IPS-15b (cell line): Measurements from ENCODE around the gene CDC42BPA.
"Not testable (repeated sequence)": the region's sequence is repeated elsewhere in the genome, so short reads cannot be mapped to it uniquely, and the experiment has no call there.

Experiments
- H3K27me3 ChIP-seq: one replicate; pipeline ENCODE4 v1.6.1; 2013; ENCODE audit warnings: low read length; ENCODE audit not compliant: control insufficient read depth, insufficient read depth
- H3K36me3 ChIP-seq: one replicate; pipeline ENCODE4 v1.6.1; 2013; ENCODE audit warnings: low read length; ENCODE audit not compliant: control insufficient read depth, insufficient read depth
- H3K4me1 ChIP-seq: one replicate; pipeline ENCODE4 v1.6.1; 2013; ENCODE audit warnings: mild to moderate bottlenecking, low read length; ENCODE audit not compliant: control insufficient read depth, insufficient read depth
- H3K4me3 ChIP-seq: one replicate; pipeline ENCODE4 v1.5.1; 2013; ENCODE audit warnings: low read depth, low read length
- H3K9ac ChIP-seq: one replicate; pipeline ENCODE4 v1.6.1; 2013; ENCODE audit warnings: low read depth, mild to moderate bottlenecking, low read length
- H3K9me3 ChIP-seq: one replicate; pipeline ENCODE4 v1.6.1; 2013; ENCODE audit warnings: mild to moderate bottlenecking, low read length; ENCODE audit not compliant: control insufficient read depth, insufficient read depth

The CDC42BPA gene

DNA sequence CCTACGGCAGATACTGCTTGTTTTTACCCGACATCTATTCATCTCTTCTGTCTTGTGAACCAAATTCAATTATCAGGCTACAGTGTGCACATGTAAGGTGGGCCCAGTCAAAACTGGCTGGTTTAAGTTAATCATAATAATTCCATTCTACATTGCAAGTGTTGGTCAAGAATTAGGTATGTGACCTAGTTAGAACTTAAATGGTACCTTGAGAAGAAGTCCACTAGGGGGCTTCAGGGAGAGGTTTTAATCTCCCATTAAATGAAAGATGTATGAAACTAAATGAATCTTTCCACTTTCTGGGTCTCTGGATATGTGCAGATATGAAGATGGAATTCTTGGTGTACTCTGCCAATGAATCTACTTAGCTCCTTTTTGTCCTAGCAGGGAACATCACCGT lies 187.1 kb downstream of the CDC42BPA start:
- Histone ChIP-seq H3K36me3 (no peaks in the 10 kb centered on the region), H3K4me1 (no peaks in the 10 kb centered on the region), H3K9ac (no peak overlapping the region), H3K9me3 (no peaks in the 10 kb centered on the region), H3K4me3 (no peak overlapping the region), H3K27me3 (no peaks in the 10 kb centered on the region)

DNA sequence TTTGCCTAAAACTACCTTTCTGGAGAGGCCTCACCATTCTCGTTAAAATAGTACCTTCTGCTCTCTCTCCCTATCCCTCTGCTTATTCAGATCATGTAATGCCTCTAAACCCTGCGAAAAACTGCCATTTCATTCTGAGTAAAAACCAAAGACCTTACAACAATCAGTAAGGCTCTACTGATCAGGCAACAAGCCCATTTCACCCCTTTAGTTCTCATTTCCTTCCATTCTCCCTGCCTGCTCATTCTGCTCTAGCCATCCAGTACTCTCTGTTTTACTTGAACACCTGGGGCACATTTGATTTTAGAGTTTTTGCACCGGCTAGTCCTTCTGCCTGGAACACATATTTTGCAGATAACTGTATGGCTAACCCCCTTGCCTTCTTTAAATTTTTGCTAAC lies 190.4 kb downstream of the CDC42BPA start:
- Histone ChIP-seq H3K4me3 (no peak overlapping the region), H3K4me1 (peaks cover 5% of the 10 kb centered on the region), H3K36me3 (no peaks in the 10 kb centered on the region), H3K9me3 (no peaks in the 10 kb centered on the region), H3K27me3 (no peaks in the 10 kb centered on the region), H3K9ac (no peak overlapping the region)

DNA sequence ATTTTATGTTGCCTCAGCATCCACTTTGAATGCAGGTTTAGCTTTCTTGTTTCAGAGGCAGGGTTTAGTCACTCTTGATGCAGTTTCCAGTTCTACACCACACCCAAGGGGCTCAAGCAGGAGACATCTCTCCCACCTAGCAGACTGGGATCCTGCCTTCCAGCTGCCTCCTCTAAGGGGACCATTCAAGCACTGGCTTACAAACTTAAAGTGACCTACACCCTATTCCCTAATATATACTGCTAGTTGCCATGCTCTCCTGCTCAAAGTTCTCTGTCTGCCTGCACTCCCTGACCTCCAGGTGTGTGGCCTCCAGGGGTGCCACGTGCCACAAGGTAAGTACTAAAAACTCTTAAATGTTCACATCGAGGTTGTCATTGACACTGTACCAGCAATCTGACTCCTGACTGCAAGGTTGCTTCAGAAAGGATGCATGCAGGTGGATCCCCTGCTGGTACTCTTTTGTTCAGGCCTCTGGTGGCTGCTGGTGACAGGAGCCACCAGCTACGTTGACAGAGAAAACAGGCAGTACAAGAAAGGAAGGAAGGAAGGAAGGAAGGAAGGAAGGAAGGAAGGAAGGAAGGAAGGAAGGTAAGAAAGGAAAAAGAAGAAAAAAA lies 192.3 kb downstream of the CDC42BPA start:
- no peaks in the 10 kb centered on the region for H3K27me3 ChIP-seq
- peaks cover 5% of the 10 kb centered on the region for H3K4me1 ChIP-seq
- H3K4me3 ChIP-seq, result no peak overlapping the region
- no peaks in the 10 kb centered on the region for H3K9me3 ChIP-seq
- H3K9ac ChIP-seq, result no peak overlapping the region
- no peaks in the 10 kb centered on the region for H3K36me3 ChIP-seq

DNA sequence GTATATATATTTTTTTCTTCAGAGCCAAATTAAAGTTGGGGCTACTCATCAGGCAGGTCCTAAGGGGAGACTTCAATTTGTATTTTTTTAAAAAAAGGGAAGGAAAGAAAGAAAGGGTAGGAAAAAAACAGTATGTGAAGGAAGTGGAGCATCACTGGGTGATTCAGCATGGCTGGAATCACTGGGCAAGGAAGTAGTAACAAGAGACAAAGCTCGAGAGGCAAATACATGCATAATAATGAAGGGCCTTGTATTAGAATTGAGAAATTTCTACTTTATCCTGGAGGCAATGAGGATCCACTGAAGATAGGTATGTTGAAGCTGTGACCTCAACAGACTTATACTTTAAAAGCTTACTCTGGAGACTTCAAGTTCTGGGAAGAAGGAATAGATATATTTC lies 193.8 kb downstream of the CDC42BPA start:
- Histone ChIP-seq H3K9me3 (no peaks in the 10 kb centered on the region), H3K4me1 (peaks cover 5% of the 10 kb centered on the region), H3K9ac (no peak overlapping the region), H3K4me3 (no peak overlapping the region), H3K36me3 (no peaks in the 10 kb centered on the region), H3K27me3 (no peaks in the 10 kb centered on the region)

DNA sequence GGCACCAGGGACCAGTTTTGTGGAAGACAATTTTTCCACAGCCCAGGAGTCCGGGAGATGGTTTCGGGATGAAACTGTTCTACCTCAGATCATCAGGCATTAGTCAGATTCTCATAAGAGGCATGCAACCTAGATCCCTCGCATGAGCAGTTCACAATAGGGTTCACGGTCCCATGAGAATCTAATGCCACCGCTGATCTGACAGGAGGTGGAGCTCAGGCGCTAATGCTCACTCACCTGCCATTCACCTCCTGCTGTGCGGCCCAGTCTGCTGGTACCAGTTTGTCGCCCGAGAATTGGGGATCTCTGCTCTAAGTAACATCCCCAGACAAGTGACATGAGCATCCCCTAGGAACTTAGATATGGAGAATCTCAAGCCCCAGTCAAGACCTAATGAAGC lies 197.5 kb downstream of the CDC42BPA start:
- Histone ChIP-seq H3K4me3 (no peak overlapping the region), H3K4me1 (peaks cover 3% of the 10 kb centered on the region), H3K36me3 (no peaks in the 10 kb centered on the region), H3K27me3 (no peaks in the 10 kb centered on the region), H3K9ac (no peak overlapping the region), H3K9me3 (no peaks in the 10 kb centered on the region)

DNA sequence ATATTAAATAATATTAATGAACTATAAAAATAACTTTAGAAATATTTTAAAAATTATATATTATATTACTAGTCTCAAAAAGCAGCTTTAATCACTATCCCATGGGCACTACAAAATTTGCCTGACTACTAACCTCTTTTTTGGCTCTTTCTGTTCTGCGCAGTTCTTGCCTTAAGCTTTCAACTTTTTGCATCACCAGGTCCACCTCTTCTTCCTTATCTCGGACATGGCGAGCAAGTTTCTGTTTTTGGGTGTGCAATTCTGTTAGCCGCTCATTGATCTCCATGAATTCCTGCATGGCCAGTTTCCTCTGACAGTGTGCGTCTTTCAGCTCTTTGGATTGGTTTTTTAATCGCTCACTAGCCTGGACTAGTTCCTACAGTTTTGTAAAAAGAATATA lies 205.8 kb downstream of the CDC42BPA start:
- Histone ChIP-seq H3K36me3 (no peaks in the 10 kb centered on the region), H3K27me3 (no peaks in the 10 kb centered on the region), H3K9me3 (no peaks in the 10 kb centered on the region), H3K4me3 (no peak overlapping the region), H3K4me1 (no peaks in the 10 kb centered on the region), H3K9ac (no peak overlapping the region)

DNA sequence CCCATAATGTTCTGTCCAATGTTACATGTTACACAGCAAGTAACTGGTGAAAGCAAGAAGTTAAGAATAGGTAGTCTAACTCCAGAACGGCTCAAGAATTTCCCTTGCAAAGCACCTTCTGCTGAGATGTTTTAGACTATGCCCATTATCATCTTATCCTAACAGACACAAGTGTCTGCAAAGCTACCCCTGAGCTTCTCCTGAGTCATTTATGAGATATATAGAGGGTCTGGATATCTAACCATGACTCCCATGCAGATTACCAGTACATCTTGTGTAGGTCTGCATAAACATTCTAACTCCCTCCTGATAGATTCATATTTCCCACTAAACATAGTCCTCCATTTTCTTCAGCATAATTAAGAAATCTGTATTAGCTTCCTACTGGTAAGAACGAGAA lies 206.5 kb downstream of the CDC42BPA start:
- Histone ChIP-seq H3K9ac (no peak overlapping the region), H3K4me1 (no peaks in the 10 kb centered on the region), H3K9me3 (no peaks in the 10 kb centered on the region), H3K27me3 (no peaks in the 10 kb centered on the region), H3K4me3 (no peak overlapping the region), H3K36me3 (no peaks in the 10 kb centered on the region)

DNA sequence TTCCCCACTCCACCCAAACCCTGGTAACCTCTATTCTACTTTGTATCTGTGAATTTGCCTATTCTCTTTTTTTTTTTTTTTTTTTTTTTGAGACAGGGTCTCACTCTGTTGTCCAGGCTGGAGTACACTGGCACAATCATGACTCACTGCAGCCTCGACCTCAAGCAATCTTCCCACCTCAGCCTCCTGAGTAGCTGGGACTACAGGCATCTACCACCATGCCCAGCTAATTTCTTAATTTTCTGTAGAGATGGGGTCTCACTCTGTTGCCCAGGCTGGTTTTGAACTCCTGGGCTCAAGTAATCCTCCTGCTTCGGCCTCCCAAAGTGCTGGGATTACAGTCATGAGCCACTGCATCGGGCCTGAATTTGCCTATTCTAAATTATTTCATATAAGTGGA lies 213.0 kb downstream of the CDC42BPA start:
- not testable (repeated sequence) for H3K4me3 ChIP-seq, H3K9ac ChIP-seq, H3K27me3 ChIP-seq, H3K4me1 ChIP-seq, H3K36me3 ChIP-seq, H3K9me3 ChIP-seq

DNA sequence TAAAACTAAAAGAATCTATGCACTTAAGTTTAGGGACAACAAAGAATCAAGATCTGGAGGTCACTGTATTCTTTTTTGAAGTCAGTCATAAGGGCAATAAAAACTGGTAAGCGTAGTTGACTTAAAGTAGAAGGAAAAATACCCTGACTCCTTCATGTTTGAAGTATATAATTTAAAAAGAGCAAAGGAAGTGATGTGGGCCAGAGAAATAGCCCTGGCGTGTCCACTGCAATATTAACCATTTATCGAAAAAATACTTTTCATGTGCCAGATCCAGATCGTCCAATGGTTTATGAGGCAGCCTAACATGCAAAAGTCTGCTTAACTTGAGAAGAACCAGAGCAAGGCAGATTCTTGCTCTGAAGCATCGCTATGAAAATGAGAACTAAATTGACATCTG lies 216.2 kb downstream of the CDC42BPA start:
- Histone ChIP-seq H3K4me3 (no peak overlapping the region), H3K36me3 (no peaks in the 10 kb centered on the region), H3K9ac (no peak overlapping the region), H3K4me1 (no peaks in the 10 kb centered on the region), H3K27me3 (no peaks in the 10 kb centered on the region), H3K9me3 (no peaks in the 10 kb centered on the region)

DNA sequence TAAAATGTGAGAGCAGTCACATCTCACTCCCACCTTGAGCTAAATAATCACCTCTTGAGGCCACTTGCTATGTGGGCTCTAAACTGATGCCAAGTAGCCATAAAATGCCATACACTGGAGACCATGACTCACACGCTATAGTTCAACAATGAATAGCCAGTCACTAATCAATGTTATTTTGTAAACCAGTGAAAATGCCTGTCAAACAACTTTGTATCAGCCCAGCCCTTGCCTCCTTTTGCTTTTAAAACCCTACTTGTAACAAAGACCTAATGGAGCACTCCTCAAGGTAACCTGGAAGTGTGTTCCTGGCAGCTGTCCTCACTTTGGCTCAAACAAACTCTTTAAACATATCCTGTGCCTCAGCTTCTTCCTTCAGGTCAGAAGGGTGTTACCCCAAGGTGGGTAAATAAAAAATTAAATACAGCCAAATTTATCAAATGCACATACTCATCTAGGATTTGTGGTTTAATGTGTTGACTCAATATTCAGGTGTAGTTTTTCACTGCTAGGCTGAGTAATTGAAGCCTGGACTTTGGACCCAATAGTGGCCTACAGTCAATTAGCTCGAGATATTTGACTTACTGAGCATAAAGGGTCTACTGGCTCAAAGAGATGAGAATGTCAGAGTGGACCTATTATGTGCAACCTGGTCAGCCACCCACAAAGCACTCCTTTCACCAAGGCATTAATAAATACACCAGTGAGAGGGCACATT lies 223.9 kb downstream of the CDC42BPA start:
- Histone ChIP-seq H3K9ac (no peak overlapping the region), H3K36me3 (peaks cover 2% of the 10 kb centered on the region), H3K4me3 (no peak overlapping the region), H3K4me1 (no peaks in the 10 kb centered on the region), H3K27me3 (no peaks in the 10 kb centered on the region), H3K9me3 (no peaks in the 10 kb centered on the region)

DNA sequence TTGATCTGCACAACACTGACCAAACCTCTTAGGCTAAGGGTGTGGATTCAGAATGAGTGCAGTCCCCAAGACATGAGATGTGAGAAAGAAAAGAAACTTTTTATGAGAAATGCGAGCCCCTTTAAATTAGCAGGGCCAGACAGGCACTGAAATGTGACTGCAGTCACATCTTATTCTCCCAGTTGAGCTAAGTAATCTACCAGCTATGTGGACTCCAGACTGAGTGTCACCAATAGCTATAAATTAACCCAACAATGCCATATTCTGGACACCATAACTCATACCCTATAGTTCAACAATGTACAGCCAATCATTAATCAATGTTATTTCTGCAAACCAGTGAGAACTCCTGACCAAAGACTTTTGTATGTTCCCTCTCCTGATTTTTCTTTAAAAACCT lies 225.0 kb downstream of the CDC42BPA start:
- H3K27me3 ChIP-seq, result no peaks in the 10 kb centered on the region
- peaks cover 2% of the 10 kb centered on the region for H3K36me3 ChIP-seq
- no peaks in the 10 kb centered on the region for H3K9me3 ChIP-seq
- H3K4me3 ChIP-seq, result no peak overlapping the region
- H3K9ac ChIP-seq, result no peak overlapping the region
- H3K4me1 ChIP-seq, result no peaks in the 10 kb centered on the region

DNA sequence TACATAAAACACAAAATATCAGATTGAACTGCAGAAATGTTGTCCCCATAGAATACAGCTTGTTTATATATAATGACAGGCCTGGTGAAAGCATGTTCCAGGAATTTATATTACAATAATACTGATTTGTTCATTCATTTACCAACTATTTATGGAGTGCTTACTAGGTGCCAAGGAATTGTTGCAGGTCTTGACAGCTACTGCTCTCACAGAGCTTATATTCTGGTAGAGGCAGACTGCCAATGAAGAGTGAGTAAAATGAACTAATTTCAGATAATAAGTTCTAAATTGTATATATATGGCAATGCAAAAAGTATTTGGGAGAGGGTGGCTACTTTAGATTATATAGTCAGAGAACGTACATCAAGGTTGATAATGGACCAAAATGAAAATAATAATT lies 226.2 kb downstream of the CDC42BPA start:
- Histone ChIP-seq H3K9me3 (no peaks in the 10 kb centered on the region), H3K4me1 (no peaks in the 10 kb centered on the region), H3K9ac (no peak overlapping the region), H3K4me3 (no peak overlapping the region), H3K27me3 (no peaks in the 10 kb centered on the region), H3K36me3 (peaks cover 2% of the 10 kb centered on the region)
